Prostate gland (tissue), 2 donors: ENCODE results near the gene KIF26B.

ENCODE experiments used
- POLR2A ChIP-seq: fragments of 450-650 bp; IDR thresholded peaks from one replicate; pipeline ENCODE4 v1.6.1; 2016; ENCODE audit warnings: antibody characterized with exemption, mild to moderate bottlenecking
- POLR2AphosphoS5 ChIP-seq: sonication (generic); formaldehyde crosslinking; IDR thresholded peaks from one replicate; pipeline ENCODE4 v1.6.1; 2017; ENCODE audit warnings: antibody characterized with exemption
- TF ChIP-seq, protein P1 (sequence below), 4 experiments: fragments of 200-600 bp in 2 of 4; fragments of 450-650 bp in 2 of 4; sonication (generic) in 2 of 4; IDR thresholded peaks; 1 replicate in 3 of 4; 2 replicates in 1 of 4; pipeline ENCODE4 v1.5.1; 2016 to 2019; ENCODE audit warnings: antibody characterized with exemption in 4 of 4, mild to moderate bottlenecking in 2 of 4, moderate library complexity in 2 of 4

DNA sequence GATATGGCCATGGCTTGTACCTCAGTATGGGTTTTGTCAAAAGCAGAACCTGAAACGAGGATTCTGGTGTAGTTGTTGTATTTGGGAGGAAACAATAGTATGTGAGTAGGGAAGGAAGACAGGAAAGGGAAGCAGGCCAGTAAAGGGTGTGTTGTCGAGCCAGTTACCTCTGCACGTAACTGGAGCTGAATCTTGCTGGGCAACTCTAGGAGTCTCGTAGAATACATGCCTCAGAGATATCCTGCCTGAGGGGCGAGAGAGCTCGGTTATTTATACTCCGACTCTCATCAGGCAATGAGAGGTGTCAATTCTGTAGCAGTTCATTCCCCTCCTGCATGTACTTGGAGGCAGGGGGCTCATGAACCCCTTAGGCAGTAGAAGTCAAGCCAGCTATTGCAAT is 45.9 kb upstream of the KIF26B start:
- TF ChIP-seq POLR2A: no peak
- TF ChIP-seq, protein P1, sequence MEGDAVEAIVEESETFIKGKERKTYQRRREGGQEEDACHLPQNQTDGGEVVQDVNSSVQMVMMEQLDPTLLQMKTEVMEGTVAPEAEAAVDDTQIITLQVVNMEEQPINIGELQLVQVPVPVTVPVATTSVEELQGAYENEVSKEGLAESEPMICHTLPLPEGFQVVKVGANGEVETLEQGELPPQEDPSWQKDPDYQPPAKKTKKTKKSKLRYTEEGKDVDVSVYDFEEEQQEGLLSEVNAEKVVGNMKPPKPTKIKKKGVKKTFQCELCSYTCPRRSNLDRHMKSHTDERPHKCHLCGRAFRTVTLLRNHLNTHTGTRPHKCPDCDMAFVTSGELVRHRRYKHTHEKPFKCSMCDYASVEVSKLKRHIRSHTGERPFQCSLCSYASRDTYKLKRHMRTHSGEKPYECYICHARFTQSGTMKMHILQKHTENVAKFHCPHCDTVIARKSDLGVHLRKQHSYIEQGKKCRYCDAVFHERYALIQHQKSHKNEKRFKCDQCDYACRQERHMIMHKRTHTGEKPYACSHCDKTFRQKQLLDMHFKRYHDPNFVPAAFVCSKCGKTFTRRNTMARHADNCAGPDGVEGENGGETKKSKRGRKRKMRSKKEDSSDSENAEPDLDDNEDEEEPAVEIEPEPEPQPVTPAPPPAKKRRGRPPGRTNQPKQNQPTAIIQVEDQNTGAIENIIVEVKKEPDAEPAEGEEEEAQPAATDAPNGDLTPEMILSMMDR (IDR thresholded peaks at IDR 0.05): no peak
- no peak for TF ChIP-seq POLR2AphosphoS5
